HuH-7.5 (cell line): ENCODE results near the gene SLC1A7.

ENCODE experiments used
- DNase-seq: peaks from one replicate; pipeline ENCODE4 v3.0.0; 2011; ENCODE audit warnings: low spot score

Gene SLC1A7

DNA sequence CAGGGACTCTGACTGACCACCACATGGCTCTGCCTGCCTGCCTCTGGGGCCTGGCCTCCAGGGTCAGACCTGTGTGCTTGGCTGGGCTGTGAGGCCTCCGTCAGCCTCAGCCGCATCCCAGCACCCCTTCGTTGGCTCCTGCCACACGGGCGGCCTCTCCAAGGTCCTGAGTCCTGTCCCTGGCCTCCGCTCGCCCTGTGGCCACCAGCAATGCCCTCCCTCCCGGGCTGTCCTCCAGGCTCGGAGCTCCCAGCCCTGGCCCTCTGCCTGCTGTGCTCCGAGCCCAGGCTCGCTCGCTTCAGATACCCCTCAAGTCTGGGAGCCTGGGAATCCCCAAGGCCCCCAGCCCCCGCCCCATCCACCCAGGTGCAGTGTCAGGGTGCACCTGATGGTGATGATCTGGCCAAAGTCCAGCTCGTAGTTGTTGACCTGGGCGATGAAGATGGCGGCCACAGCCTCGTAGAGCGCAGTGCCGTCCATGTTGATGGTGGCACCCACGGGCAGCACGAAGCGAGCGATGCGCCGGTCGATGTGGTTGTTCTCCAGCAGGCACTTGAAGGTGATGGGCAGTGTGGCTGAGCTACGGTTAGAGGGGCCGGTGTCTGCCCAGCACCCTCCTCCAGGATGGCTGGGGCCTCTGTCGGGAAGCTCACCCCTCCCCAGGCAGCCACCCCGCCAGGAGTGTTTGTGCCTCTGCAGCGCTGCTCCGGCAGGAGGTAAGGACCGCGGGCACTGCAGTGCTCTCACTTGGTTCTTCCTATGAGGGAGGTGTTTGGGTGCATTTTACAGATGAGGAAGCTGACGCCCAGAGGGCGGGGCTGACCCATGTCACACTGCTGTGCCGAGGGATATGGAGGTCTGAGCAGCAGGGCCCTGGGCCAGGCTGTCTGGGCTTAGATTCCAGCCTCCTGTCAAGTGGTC, 52.0 kb downstream of the SLC1A7 start:
- no peak for DNase-seq

DNA sequence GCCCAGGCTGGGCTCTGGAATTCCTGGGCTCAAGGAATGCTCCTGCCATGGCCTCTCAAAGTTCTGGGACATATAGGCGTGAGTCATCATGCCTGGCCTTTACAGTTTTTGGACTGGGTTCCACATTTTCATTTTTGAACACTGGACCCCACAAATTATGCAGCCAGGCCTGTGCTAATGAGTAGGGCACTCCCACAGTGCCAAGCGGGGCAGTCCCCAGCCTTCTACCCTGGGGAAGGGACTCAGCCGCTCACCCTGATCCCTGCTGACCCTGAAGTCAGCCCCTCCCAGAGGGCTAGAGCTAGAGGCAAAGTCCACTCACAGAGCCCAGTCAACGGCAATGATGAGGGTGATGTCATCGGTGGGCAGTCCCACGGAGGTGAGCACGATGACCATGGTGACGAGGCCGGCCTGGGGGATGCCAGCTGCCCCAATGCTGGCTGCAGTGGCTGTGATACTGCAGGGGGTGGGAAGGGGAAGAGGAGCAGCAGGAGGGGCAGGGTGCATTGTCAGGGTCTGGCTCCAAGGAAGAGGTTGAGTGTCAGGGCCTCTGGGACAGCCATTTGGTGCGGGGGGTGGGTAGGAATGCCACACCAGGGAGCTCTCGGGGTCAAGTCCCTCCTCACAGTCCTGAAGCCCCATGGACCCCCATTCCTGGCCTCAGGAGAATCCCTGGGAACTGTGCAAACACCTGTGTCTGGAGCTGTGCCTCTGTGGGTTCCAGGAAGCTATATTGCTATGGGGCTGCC, 52.8 kb downstream of the SLC1A7 start:
- DNase-seq = peak; percentile 97

DNA sequence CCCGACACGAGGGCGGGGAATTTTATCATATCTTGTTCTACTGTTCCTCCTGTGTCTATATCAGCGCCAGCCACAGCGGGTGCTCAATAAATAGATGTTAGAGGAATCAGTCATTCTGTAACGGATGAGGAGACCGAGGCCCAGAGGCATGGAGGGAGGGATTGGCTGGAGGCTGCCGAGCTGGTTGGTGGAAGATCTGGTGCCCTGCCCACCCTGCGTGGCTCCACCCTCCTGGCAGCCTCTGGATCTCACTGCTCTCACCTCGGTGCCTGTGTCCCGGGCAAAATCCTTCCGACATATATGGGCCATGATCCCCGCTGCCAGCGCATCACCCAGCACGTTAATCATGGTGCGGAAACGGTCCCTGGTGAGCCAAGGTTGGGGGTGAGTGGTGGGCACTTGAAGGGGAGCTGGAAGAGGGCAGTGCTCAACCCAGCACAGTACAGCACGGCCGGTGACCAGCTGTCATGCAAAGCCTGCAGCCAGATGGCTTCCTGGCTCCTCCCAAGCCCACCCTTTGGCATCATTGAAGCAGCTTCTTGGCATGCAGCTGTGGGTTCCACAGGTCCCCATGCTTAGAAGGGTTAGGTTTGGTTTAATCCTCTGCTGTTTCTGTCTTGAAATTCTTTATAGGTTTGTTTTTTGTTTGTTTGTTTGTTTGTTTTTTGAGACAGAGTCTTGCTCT, 53.7 kb downstream of the SLC1A7 start:
- no peak for DNase-seq

DNA sequence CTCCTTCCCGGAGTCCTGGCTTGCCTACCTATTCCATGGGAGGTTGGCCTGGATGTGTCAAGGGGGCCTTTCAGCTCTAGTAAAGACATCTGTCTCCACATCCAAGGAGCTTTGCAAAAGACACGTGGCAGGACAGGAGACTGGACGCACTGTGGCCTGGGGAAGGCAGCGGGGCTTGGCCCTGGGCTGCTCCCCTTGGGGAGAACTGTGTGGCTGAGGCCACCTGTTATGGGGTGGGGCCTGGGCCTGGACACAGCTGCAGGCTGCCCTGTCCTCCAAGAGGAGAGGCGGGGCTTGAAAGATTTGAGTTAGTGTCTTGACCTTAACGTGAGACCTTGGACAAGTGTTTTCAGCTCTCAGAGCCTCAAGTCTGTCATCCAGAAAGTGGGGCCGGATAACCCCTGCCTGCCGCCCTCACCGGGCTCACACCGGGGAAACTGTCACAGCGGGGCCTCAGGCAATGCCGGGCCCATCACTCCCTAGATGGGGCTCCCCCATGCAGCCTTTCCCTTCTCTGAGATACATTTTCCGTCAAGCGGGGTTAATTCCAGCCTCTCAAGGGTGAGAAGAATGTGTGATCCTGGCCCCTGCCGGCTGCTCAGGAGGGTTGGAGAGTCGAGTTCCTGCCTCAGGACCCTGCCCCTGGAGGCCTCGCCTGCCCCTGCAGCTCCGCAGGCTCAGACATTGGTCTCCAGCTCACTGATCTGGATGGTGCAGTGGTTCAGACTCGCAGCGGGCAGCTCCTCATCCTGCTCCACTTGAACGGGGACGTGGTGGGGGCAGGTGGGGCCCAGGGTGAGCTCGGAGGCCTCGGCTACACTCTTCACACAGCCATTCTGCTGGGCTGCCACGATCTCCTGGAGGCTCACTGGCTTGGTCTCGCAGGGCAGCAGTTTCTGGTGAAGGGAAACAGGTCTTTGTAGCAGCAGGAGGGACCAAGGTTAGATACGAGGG, 54.8 kb downstream of the SLC1A7 start:
- DNase-seq = no peak

DNA sequence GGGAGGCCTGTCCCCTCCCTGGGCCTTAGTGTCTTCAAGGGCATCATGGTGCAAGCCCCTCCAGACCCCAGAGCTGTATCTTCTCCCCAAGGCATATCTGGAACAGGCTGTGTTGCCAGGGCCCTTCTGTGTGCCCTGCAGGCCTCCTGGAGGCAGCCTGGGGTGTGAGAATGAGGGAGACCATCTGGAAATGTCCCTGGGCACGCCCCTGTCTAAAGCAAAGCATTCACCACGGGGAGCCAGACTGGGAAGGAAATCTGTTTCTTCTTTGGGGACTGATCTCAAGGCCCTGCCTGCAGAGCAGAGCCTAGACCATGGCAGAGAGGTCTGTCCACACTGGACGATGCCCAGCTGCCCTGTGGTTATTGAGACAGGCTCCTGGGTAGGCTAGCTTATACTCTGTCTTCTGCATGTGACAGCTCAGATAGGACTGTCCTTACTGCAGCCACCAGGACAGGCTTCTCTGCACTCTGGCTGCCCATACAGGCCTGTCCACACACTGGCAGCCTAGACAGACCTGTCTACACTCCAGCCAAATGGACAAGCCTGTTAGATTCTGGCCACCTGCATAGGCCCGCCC, 55.9 kb downstream of the SLC1A7 start:
- no peak for DNase-seq

DNA sequence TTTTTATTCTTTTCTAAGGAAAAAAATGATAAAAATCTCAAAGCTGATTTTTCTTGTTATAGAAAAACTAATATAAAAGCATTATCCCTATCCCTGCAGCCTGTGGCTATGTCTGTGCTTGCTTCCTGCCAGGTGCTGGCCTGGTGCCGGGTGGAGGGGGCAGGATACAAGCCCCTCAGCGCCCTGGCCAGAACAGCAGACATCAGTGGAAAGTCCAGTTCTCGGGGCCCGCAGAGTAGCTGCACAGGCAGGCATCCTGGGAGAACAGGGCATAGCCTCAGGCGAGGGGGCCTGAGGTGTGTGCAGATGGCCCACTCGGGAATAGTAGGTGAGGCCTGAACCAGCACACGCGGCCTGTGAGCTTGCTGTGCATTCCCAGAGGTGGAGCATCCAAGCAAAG, 57.0 kb downstream of the SLC1A7 start:
- DNase-seq = no peak

DNA sequence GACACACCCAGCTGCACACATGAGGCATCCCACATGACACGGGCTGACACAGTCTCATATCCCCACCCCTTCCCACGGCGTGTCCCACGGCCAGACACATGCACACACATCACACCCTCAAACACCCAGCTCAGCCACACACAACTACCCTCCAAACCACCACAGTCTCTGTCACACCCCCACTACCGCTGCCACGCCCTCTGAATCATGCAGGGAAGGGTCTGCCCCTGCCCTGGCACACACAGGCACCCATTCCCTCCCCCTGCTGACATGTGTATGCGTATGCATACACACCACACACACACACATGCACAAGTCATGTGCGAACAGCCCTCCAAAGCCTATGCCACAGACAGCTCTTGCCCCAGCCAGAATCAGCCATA, 57.9 kb downstream of the SLC1A7 start:
- no peak for DNase-seq

DNA sequence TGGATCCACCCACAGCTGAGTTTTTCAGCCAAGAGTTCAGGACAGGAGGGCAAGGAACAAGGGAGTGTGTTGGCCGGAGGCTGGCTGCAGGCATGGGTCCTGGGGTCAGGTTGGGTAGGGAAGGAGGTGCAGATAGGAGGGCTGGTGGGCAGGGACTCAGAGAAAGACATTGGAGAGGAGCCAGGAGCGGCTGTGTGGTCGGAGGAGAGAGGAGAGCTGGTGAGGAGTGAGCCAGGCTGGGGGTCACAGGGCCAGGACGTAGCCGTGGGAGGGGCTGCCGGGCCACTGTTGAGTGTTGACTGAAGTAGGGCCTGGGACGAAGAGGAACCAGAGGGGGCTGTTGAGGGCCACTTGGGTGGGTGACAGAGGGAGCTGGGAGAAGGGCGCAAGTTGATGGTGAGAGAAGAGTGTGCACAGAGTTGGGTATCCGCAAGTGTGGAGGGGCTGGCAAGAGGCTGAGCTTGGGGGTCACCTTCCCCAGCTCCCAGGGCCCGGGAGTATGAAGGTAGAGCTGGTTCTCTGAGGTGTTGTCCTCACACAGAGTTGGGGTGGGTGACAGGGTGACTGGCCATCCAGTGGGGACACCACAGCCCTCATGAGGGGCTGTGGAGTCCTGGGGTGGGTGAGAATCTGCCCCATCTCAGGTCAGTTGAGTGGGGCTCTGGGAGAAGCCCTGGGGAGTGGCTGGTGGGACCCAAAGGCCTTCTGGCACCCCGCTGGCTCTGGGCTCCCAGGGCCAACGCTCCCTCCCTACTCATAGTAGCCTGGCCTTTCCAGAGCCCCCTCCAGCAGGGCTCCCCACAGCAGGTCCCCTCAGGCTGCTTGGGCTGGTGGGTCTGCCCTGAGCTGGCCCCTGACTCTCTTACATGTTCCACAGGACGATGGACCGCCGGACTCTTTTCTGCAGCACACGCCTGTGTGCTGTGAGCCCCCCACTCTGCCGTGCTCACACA, 58.5 kb downstream of the SLC1A7 start:
- DNase-seq = no peak

DNA sequence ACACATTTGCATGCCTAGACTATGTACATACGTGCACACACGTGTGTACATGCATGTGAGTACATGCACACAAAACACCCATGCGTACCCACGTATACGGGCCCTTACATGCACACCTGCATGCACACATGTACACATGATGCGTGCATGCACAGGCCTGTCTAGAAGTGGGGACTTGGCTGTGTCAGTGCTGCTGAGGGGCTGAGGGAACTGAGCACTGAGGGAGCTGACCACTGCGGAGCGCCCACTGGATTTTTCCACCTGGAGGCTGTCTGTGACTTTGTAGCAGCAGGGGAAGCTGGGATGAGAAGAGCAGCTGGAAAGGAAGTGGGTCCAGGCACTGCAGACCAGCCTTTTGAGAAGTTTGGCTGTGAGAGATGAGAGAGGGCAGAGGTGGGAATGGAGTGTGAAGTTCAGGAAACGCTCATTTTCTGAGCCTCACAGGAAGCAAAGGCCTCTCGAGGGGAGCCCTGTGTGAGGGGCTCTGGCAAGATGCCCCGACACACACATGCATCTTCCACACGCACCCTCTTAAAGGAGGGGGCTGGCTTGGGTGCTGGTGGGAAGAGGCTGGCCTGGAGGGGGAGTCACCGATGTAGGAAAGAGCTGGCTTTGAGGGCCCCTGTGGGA, 59.5 kb downstream of the SLC1A7 start:
- no peak for DNase-seq

DNA sequence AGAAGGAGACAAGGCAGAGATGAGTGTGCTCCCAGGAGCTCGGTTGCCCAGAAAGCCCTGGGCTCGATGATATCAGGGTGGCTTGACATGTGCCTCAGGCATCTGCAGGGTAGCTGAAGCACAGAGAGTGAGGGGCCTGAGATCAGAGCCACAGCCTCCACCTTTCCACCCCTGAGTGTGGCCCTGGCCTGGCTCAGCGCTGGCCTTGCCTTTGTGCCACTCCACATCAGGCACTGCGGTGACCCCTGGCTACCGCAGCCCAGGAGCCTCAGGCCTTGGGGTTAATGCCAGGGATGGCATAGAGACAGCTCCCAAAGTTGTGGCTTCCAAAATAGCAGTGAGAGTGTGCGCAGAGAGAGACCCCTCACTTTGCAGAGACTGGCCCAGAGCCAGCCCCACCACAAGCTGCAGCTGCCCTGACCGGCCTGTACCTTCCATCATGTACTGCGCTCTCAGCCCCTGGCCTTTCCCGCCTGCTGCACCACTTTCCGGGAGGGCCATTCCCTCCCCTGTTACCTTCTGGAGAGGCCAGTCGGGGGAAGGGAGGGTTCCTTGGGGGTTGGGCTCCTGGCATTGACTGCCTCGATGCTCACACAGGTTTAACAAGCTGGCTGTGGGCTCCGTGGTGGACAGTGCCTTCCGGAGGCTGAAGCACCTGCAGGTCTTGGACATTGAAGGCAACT, 60.9 kb downstream of the SLC1A7 start:
- no peak for DNase-seq

DNA sequence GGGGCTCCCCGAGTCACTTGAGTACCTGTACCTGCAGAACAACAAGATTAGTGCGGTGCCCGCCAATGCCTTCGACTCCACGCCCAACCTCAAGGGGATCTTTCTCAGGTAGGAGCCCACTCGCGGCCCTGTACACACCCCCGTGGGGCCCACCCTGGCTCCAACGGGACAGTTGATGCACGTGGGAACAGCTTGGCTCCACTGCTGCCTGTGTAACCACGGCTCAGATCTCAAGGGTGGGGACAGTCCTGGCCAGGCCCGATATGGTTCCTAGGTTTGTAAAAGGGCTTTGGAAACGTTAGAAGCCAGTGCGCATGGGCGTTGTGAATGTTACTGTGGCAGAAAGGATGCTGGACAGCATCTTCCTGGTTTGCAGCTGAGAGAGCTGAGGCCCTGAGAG, 61.7 kb downstream of the SLC1A7 start:
- DNase-seq = no peak

DNA sequence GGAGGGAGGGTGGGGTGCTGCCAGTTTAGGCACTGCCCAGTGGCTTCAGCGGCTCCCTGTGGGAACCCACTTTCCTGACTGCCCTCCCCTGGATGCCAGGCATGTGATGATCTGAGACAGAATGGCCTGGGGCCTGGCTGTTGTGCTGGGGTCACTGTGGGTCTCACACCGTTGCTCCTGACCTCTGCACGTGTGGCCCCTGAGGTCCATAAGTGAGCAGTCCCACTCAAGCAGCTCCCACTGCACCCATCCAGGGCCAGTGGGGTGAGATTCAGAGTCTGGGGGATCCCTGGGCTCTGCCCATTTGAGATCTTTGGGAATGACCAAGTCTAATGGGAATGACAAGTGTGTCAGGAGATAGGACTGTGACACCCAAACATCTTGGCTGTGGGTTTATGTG, 62.4 kb downstream of the SLC1A7 start:
- DNase-seq = no peak

DNA sequence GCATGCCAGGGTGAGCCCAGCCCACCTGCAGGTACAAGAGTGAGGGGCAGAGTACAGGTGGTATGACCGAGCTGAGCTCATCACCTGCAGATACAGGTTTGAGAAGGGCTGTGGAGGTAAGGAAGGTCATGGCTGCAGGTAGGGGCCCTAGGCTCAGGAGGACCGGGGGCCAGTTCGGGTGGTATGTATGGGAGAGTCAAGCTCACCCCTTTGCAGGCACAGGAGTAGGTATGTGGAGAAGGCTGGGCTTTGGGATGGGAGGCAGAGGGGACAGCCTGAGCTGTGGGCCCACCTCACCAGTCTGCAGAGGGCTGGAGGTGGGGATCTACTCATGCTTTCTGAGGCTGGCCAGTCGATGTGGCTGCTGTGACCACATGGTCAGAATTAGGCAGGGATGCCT, 63.2 kb downstream of the SLC1A7 start:
- DNase-seq = no peak

DNA sequence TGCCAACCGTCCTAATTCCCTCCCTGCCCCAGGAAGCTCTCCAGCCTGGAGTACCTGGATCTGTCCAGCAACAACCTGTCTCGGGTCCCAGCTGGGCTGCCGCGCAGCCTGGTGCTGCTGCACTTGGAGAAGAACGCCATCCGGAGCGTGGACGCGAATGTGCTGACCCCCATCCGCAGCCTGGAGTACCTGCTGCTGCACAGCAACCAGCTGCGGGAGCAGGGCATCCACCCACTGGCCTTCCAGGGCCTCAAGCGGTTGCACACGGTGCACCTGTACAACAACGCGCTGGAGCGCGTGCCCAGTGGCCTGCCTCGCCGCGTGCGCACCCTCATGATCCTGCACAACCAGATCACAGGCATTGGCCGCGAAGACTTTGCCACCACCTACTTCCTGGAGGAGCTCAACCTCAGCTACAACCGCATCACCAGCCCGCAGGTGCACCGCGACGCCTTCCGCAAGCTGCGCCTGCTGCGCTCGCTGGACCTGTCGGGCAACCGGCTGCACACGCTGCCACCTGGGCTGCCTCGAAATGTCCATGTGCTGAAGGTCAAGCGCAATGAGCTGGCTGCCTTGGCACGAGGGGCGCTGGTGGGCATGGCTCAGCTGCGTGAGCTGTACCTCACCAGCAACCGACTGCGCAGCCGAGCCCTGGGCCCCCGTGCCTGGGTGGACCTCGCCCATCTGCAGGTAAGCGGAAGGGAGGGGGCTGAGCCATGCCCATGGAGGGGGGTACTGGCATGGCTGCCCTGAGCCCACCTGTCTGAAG, 63.9 kb downstream of the SLC1A7 start:
- no peak for DNase-seq

DNA sequence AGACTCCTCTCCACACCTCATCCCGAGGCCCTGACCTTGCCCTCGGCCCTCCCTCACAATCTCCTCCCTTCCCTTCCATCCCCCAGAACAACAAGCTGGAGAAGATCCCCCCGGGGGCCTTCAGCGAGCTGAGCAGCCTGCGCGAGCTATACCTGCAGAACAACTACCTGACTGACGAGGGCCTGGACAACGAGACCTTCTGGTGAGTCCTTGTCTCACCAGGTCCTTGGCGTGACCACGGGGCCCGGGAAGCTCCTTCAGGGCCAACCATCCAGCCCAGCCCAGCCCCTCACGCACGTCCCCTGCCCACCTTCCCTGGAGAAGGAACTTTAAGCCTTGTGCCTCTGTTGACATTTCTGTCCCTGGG, 64.9 kb downstream of the SLC1A7 start:
- no peak for DNase-seq

DNA sequence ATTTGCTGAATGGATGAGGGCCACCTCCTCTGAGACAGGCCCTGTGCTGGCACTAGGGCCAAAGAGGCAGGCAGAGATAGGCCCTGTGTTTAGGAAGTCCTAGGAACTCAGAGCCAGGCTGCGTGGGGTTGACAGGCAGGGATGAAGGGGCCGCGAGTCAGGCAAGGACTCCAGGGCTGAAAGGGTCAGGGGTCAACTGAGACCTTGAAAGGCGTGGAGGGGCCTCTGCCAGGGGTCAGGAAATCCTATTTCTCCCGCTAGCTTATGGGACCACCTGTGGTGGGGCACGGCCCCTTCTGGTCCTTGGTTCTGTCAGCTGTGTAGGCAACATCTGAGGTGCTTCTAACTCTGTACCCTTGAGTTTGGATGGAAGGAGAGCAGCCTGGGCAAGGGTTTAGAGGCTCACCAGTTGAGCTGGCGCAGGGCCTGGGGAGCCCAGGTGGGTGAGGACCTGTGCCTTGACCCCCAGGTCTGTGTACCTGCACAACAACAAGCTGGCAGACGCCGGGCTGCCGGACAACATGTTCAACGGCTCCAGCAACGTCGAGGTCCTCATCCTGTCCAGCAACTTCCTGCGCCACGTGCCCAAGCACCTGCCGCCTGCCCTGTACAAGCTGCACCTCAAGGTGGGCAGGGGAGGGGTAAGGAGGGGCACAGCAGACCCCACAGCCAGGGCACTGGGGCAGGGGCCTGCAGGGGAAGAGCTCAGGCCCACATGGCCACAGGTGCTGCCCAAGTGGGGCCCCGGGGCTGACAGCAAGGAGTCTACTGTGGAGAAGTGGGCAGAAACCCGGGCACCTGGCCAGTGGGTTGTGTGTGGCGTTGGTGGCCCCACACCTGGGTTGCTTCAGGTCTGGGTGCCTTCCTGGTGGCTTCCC, 65.5 kb downstream of the SLC1A7 start:
- no peak for DNase-seq

DNA sequence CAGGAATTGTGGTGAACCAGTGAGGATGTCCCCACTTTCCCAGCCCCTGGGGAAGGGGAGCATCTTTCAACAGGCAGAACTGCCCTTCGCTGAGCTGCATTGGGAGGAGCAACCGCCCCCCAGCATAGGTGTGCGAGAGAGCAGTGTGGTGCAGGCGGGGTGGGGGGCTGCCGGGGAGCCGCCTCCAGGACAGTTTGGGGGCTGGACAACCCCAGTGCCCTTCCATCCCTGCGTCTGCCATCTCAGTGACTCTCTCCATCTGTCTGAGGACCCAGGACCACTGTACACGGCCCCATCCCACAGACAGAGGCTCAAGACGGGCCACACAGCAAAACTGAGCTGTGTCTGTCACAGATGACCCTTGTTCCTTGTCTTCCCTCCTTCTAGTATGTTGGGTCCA, 66.3 kb downstream of the SLC1A7 start:
- no peak for DNase-seq
